SW 1271 (cell line): Measurements from ENCODE around the gene SLC12A8.

ENCODE experiments used
- DNase-seq, 2 experiments: peaks; one replicate each; lab custom pipeline; 2025; lab: John Stamatoyannopoulos, UW

Gene SLC12A8

GRCh38 chr3:125137358-125138033 lies 75.1 kb downstream of the SLC12A8 start:
- DNase-seq = peak in 1 of 2 experiments; percentile 16

- DNase-seq = no peak
Observed at GRCh38 chr3:125136966-125137357, 75.6 kb downstream of the SLC12A8 start.

- no peak for DNase-seq
Observed at GRCh38 chr3:125136515-125136914, 76.0 kb downstream of the SLC12A8 start.

GRCh38 chr3:125134952-125135351 lies 77.6 kb downstream of the SLC12A8 start:
- no peak for DNase-seq

GRCh38 chr3:125132815-125133214 lies 79.7 kb downstream of the SLC12A8 start:
- DNase-seq = no peak

- DNase-seq = peak in 1 of 2 experiments; percentile 8
Observed at GRCh38 chr3:125129512-125129997, 83.0 kb downstream of the SLC12A8 start.

- DNase-seq = peak in 1 of 2 experiments; percentile 29
Observed at GRCh38 chr3:125128861-125129501, 83.6 kb downstream of the SLC12A8 start.

- no peak for DNase-seq
Observed at GRCh38 chr3:125126323-125126722, 86.2 kb downstream of the SLC12A8 start.

GRCh38 chr3:125125821-125126245 lies 86.7 kb downstream of the SLC12A8 start:
- DNase-seq = no peak

- DNase-seq = peak in 1 of 2 experiments; percentile 20
Observed at GRCh38 chr3:125123451-125124305, 88.9 kb downstream of the SLC12A8 start.

GRCh38 chr3:125121246-125122010 lies 91.1 kb downstream of the SLC12A8 start:
- no peak for DNase-seq

- DNase-seq = no peak
Observed at GRCh38 chr3:125120379-125121122, 92.0 kb downstream of the SLC12A8 start.

GRCh38 chr3:125119752-125120378 lies 92.7 kb downstream of the SLC12A8 start:
- no peak for DNase-seq

GRCh38 chr3:125118600-125118999 lies 93.9 kb downstream of the SLC12A8 start:
- no peak for DNase-seq

- no peak for DNase-seq
Observed at GRCh38 chr3:125117631-125118191, 94.8 kb downstream of the SLC12A8 start.

GRCh38 chr3:125116311-125117080 lies 96.1 kb downstream of the SLC12A8 start:
- DNase-seq = peak in 1 of 2 experiments; percentile 9

- DNase-seq = no peak
Observed at GRCh38 chr3:125115640-125116039, 96.9 kb downstream of the SLC12A8 start.

- no peak for DNase-seq
Observed at GRCh38 chr3:125112981-125113380, 99.6 kb downstream of the SLC12A8 start.

- no peak for DNase-seq
Observed at GRCh38 chr3:125110876-125111480, 101.6 kb downstream of the SLC12A8 start.
